K562 (cell line): Measurements from ENCODE around the gene CNOT1. TPM values are rescaled to one million over a fixed set of nuclear protein-coding genes. Genes with fewer than 3 reads are reported as not detected.
A peak's percentile ranks its signal among the peaks of the same experiment; 100 is the strongest.

Source experiments
- ATAC-seq: fragments of 200-7000 bp; cut with Tn5 transposase; 3 replicates; pipeline ENCODE4 v1.9.1; 2020; ENCODE audit warnings: moderate library complexity
- BruUV-seq: library from RNA; stranded (reverse); fragments of 400-500 nt; replicated peaks from 2 replicates; lab custom pipeline; 2021; lab: Mats Ljungman, UMichigan
- CTCF ChIA-PET: fragments of 300-600 bp; formaldehyde crosslinking; extraction: SDS; loops from one replicate; lab custom pipeline; 2021; ENCODE audit warnings: low intra/inter-chr PET ratio; lab: Yijun Ruan, JAX
- POLR2A ChIA-PET: fragments of 300-600, 350-650 bp; sonication (Branson Sonifier 250); formaldehyde crosslinking; extraction: SDS; loops from one replicate; lab custom pipeline; 2021; ENCODE audit warnings: antibody characterized with exemption, inconsistent platforms; lab: Yijun Ruan, JAX
- DNase-seq, 4 experiments: peaks; one replicate each; pipeline versions ENCODE4 v3.0.0 to v3.0.0-alpha.2; 2011 to 2018; ENCODE audit warnings: low spot score in 3 of 4, mixed read lengths in 3 of 4; ENCODE audit errors: extremely low read depth in 1 of 4
- FAIRE-seq: peaks from 2 replicates; lab custom pipeline; 2011; peaks lifted over from hg19 to GRCh38; lab: Jason Lieb, UNC
- H2AFZ ChIP-seq: 2 replicates; pipeline ENCODE4 v1.6.0; 2011; ENCODE audit warnings: low read depth, low read length, control low read depth, inconsistent platforms
- H3K27ac ChIP-seq: fragments of 200-600 bp; 3 replicates; pipeline ENCODE4 v1.8.0; 2011; ENCODE audit warnings: low read depth, mild to moderate bottlenecking, control low read depth, inconsistent platforms, low read length, moderate library complexity, mixed read lengths; ENCODE audit errors: extremely low read depth
- H3K27me3 ChIP-seq, 2 experiments: fragments of 300-600 bp in 1 of 2; 2 replicates in 1 of 2; 3 replicates in 1 of 2; pipeline versions ENCODE4 v1.6.0 to v1.8.0; 2011; ENCODE audit warnings: inconsistent platforms in 2 of 2, low read length in 2 of 2, mild to moderate bottlenecking in 1 of 2, mixed read lengths in 1 of 2, moderate library complexity in 1 of 2; ENCODE audit not compliant: control insufficient read depth in 2 of 2, insufficient read depth in 2 of 2
- H3K36me3 ChIP-seq: fragments of 300-600 bp; 3 replicates; pipeline ENCODE4 v1.8.0; 2011; ENCODE audit warnings: mild to moderate bottlenecking, low read length, inconsistent platforms; ENCODE audit not compliant: control insufficient read depth, insufficient read depth
- H3K4me1 ChIP-seq, 2 experiments: fragments of 200-600 bp in 1 of 2; replicated peaks in 1 of 2; 2 replicates in 1 of 2; 3 replicates in 1 of 2; pipeline versions ENCODE4 v1.5.1 to v1.8.0; 2011; ENCODE audit warnings: inconsistent platforms in 2 of 2, low read length in 2 of 2, mild to moderate bottlenecking in 1 of 2, mixed read lengths in 1 of 2, moderate library complexity in 1 of 2; ENCODE audit not compliant: control insufficient read depth in 2 of 2, insufficient read depth in 2 of 2
- H3K4me2 ChIP-seq: 2 replicates; pipeline ENCODE4 v1.6.1; 2011; ENCODE audit warnings: low read length, control low read depth, inconsistent platforms, mixed read lengths; ENCODE audit not compliant: insufficient read depth
- H3K4me3 ChIP-seq: fragments of 200-600 bp; sonication (generic), shearing (Covaris generic); 2 replicates; pipeline ENCODE4 v1.5.1; 2016; ENCODE audit warnings: control low read depth, inconsistent platforms
- H3K79me2 ChIP-seq: fragments of 200-600 bp; 3 replicates; pipeline ENCODE4 v1.8.0; 2011; ENCODE audit warnings: low read length, inconsistent platforms; ENCODE audit not compliant: control insufficient read depth, insufficient read depth
- H3K9ac ChIP-seq, 2 experiments: 2 replicates each; pipeline versions ENCODE4 v1.6.0 to v1.6.1; 2011; ENCODE audit warnings: low read depth in 2 of 2, low read length in 2 of 2, control low read depth in 1 of 2, inconsistent platforms in 1 of 2, mild to moderate bottlenecking in 1 of 2, mixed read lengths in 1 of 2; ENCODE audit not compliant: insufficient read depth in 1 of 2
- H3K9me1 ChIP-seq: one replicate; pipeline ENCODE4 v1.6.0; 2011; ENCODE audit warnings: inconsistent platforms, mild to moderate bottlenecking, low read length, moderate library complexity; ENCODE audit not compliant: control insufficient read depth, insufficient read depth
- H3K9me3 ChIP-seq: replicated peaks from 2 replicates; pipeline ENCODE4 v1.5.1; 2011; ENCODE audit warnings: low read depth, low read length, inconsistent platforms; ENCODE audit not compliant: control insufficient read depth, insufficient read depth
- H4K20me1 ChIP-seq: replicated peaks from 2 replicates; pipeline ENCODE4 v1.6.1; 2011; ENCODE audit warnings: low read length, inconsistent platforms, mixed read lengths; ENCODE audit not compliant: control insufficient read depth, insufficient read depth
- BACH1 ChIP-seq: fragments of 200-800 bp; sonication (Bioruptor generic); IDR thresholded peaks from 2 replicates; pipeline ENCODE4 v1.6.1; 2016; ENCODE audit warnings: missing genetic modification characterization, missing compliant biosample characterization
- ETV1 ChIP-seq: fragments of 450-650 bp; conservative IDR thresholded peaks from 2 replicates; pipeline ENCODE4 v1.6.1; 2016; ENCODE audit warnings: missing genetic modification characterization, control low read depth, low read depth, missing compliant biosample characterization
- POLR2A ChIP-seq: fragments of 450-650 bp; conservative IDR thresholded peaks from 2 replicates; pipeline ENCODE4 v1.6.1; 2016
- RBM22 ChIP-seq: fragments of 200-400 bp; formaldehyde crosslinking; IDR thresholded peaks from 2 replicates; pipeline ENCODE4 v1.6.1; 2018; ENCODE audit warnings: low read length, low read depth; ENCODE audit not compliant: poor library complexity, severe bottlenecking
- ZBTB33 ChIP-seq: sonication (generic); formaldehyde crosslinking; IDR thresholded peaks from 2 replicates; pipeline ENCODE4 v1.8.1; 2023; ENCODE audit warnings: mild to moderate bottlenecking, missing genetic modification reagents
- ZNF668 ChIP-seq: fragments of 250-450 bp; sonication (Bioruptor Pico); IDR thresholded peaks from 2 replicates; pipeline ENCODE4 v1.8.0; 2022; ENCODE audit warnings: mild to moderate bottlenecking, inconsistent platforms
- WGBS: fragments of 100-300 bp; shearing (Covaris generic); methylation state at CpG from one replicate; pipeline ENCODE4 v1.1.6; 2016; ENCODE audit warnings: low coverage, mixed read lengths; ENCODE audit not compliant: insufficient coverage; ENCODE audit errors: missing lambda C conversion rate; 5-methylcytosine and 5-hydroxymethylcytosine counted together
- in situ Hi-C: fragments of 300-500 bp; cut with MboI; formaldehyde crosslinking; loops from 4 replicates; pipeline ENCODE4 v1.15.0; 2018; ENCODE audit warnings: inconsistent platforms, mixed read lengths
- intact Hi-C: fragments of 100-400 bp; cut with micrococcal nuclease; formaldehyde crosslinking; loops from 2 replicates; pipeline ENCODE4 v1.14.2; 2022
- polyA plus RNA-seq, 8 experiments: library from polyadenylated mRNA; depleted of rRNA in 4 of 8; stranded (reverse) in 5 of 8; unstranded in 3 of 8; fragments of >200 nt; fragmentation: Nextera tagmentation in 2 of 8; fragmentation: Illumina TruSeq in 1 of 8; extraction: Ambion mirVana in 2 of 8; extraction: Trizol in 1 of 8; gene quantifications; 2 replicates each; pipeline versions ENCODE4 v1.2.1 to v1.2.3, GENCODE V29; 2011 to 2014; ENCODE audit warnings: inconsistent platforms in 1 of 8, missing spikeins in 1 of 8
- total RNA-seq, 7 experiments: library from RNA; depleted of rRNA in 6 of 7; stranded (reverse); fragments of >200 nt in 6 of 7; fragmentation: Illumina TruSeq in 2 of 7; extraction: Trizol in 2 of 7; gene quantifications; 2 replicates each; pipeline versions ENCODE4 v1.2.1 to v1.2.3, GENCODE V29; 2011 to 2021; ENCODE audit warnings: low replicate concordance in 1 of 7

CNOT1 gene
- total and polyA plus RNA-seq, 9 of the 15 experiments (the other 6 are each of a cell fraction or from before 2014, with no cell fraction given): 110 to 270 (median 220) TPM

- TF ChIP-seq ZNF668 (CRISPR knock-in tag) (no peak), ZBTB33 (CRISPR knock-in tag) (no peak), ETV1 (tag) (no peak)
- TF ChIP-seq, all 486 proteins: peak for 0
Measured at GRCh38 chr16:58518980-58519368, 110.7 kb downstream of the CNOT1 start (continued).

GRCh38 chr16:58518083-58518979 lies 111.3 kb downstream of the CNOT1 start:
- no TSS peak for BruUV-seq
- FAIRE-seq: no peak
- no peak for DNase-seq
- no peak for ATAC-seq
- Histone ChIP-seq H2AFZ (no peak overlapping the region), H3K4me2 (no peak overlapping the region), H4K20me1 (peaks cover 16% of the 10 kb centered on the region), H3K79me2 (peaks cover 33% of the 10 kb centered on the region), H3K27me3 (no peaks in the 10 kb centered on the region), H3K9me1 (no peaks in the 10 kb centered on the region), H3K4me3 (no peak overlapping the region), H3K27ac (no peak overlapping the region), H3K36me3 (peaks cover 71% of the 10 kb centered on the region), H3K9me3 (no peaks in the 10 kb centered on the region), H3K9ac (no peak overlapping the region), H3K4me1 (peaks cover 4 to 24% of the 10 kb centered on the region in 2 experiments; a peak in 4 of 5 replicates)
- WGBS: 77% methylated on average over 8 of the region's 8 CpGs
- peak; percentile 47; the same call in 1 of the 2 replicates for TF ChIP-seq POLR2A
- no peak for TF ChIP-seq BACH1 (tag)
- TF ChIP-seq RBM22: peak; percentile 53
- intact Hi-C loops (no loop called here), in situ Hi-C loops (no loop called here)
- CTCF ChIA-PET: no interaction called here
- POLR2A ChIA-PET: interaction anchor here (0.8 to 2.5 kb wide), 7 partner anchors 9 to 143 kb away, joined by 3 to 13 read pairs (median 4); no protein-coding TSS in a partner anchor
